ENCODE data around the gene RELB. TPM values are rescaled to one million over a fixed set of nuclear protein-coding genes. Genes with fewer than 3 reads are reported as not detected.

Gene RELB
- total and polyA plus RNA-seq, 2 donors (not counting 3 experiments of a cell fraction or from before 2014, with no cell fraction given): 13.2 to 14.4 TPM

- no peaks in the 10 kb centered on the region for H3K79me2 ChIP-seq (ENCODE audit: control insufficient read depth, insufficient read depth, low read length)
- DNase-seq (ENCODE audit: low read depth, low spot score): no peak
- no peak overlapping the region for H3K9ac ChIP-seq (replicated peaks; ENCODE audit: extremely low read depth, insufficient read depth, low read length)
- intact Hi-C loops (cut with micrococcal nuclease): loop anchor here (1.0 kb wide), 2 partner anchors 41 to 69 kb away; no protein-coding TSS in a partner anchor
- H3K9me3 ChIP-seq (replicated peaks; ENCODE audit: control insufficient read depth, insufficient read depth, low read length): no peaks in the 10 kb centered on the region
- H3K4me3 ChIP-seq (replicated peaks in 1 of 3; ENCODE audit: insufficient read depth in 1 of 3, low read depth in 1 of 3, low read length in 3 of 3): no peak overlapping the region
- H2AFZ ChIP-seq (ENCODE audit: low read depth, low read length): no peak overlapping the region
- dilution Hi-C loops (cut with MboI; ENCODE audit: extremely low pct_ligation_motif_present, low sequenced_read_pairs): no loop called here
- H4K20me1 ChIP-seq (replicated peaks; ENCODE audit: control insufficient read depth, extremely low read depth, insufficient read depth, low read length): no peaks in the 10 kb centered on the region
- FAIRE-seq: no peak
- no peaks in the 10 kb centered on the region for H3K27me3 ChIP-seq (ENCODE audit: control insufficient read depth in 2 of 2, insufficient read depth in 2 of 2, low read length in 2 of 2)
- peaks cover 18 to 67% of the 10 kb centered on the region in 2 experiments for H3K36me3 ChIP-seq (ENCODE audit: control insufficient read depth in 2 of 2, extremely low read depth in 1 of 2, insufficient read depth in 2 of 2, low read length in 2 of 2)
- no TSS peak for BruUV-seq (replicated peaks)
- TF ChIP-seq MAX (IDR thresholded peaks at IDR 0.05; ENCODE audit: insufficient read depth, insufficient read length) (no peak), JUN (IDR thresholded peaks at IDR 0.05; ENCODE audit: borderline replicate concordance, insufficient read depth, insufficient read length, low read depth) (no peak), POLR2AphosphoS5 (IDR thresholded peaks at IDR 0.05; ENCODE audit: insufficient read depth, low read depth, low read length) (no peak), FOS (IDR thresholded peaks at IDR 0.05; ENCODE audit: borderline replicate concordance, insufficient read depth, low read length) (no peak), CTCF (IDR thresholded peaks at IDR 0.05; ENCODE audit: extremely low read depth in 1 of 2, insufficient read depth in 1 of 2, low read depth in 1 of 2, low read length in 2 of 2) (no peak)
- POLR2A ChIA-PET: no interaction called here
- no peaks in the 10 kb centered on the region for H3K4me1 ChIP-seq (ENCODE audit: control insufficient read depth, extremely low read depth, insufficient read depth, low read length)
- no peak overlapping the region for H3K27ac ChIP-seq (ENCODE audit: insufficient read depth, low read depth, low read length)
- H3K4me2 ChIP-seq (ENCODE audit: insufficient read depth, low read length): no peak overlapping the region
- H3K9me1 ChIP-seq (replicated peaks; ENCODE audit: control insufficient read depth, extremely low read depth, insufficient read depth, low read length): no peaks in the 10 kb centered on the region
- CTCF ChIA-PET: interaction anchor here (1.0 to 2.5 kb wide), 24 partner anchors 8 to 286 kb away, joined by 3 to 31 read pairs (median 8); partner anchors contain the start of genes APOE, CLASRP, PPP1R37 and RELB
Measured at GRCh38 chr19:45058622-45059159, 57.4 kb downstream of the RELB start.
